SK-N-SH (cell line): ENCODE data around the gene ZBED1. TPM values are rescaled to one million over a fixed set of nuclear protein-coding genes. Genes with fewer than 3 reads are reported as not detected.

ENCODE experiments used
- CTCF ChIA-PET: fragments of 300-600, 350-600 bp; formaldehyde crosslinking; extraction: SDS; loops from one replicate; lab custom pipeline; 2021; lab: Yijun Ruan, JAX
- POLR2A ChIA-PET: fragments of 350-600 bp; sonication (Branson Sonifier 250); formaldehyde crosslinking; extraction: SDS; loops from one replicate; lab custom pipeline; 2020; ENCODE audit warnings: antibody characterized with exemption, inconsistent platforms; lab: Yijun Ruan, JAX
- DNase-seq: peaks from one replicate; pipeline ENCODE4 v3.0.0; 2012
- H2AFZ ChIP-seq: fragments of 200-600 bp; sonication (generic); 2 replicates; pipeline ENCODE4 v1.8.1; 2016; ENCODE audit warnings: antibody characterized with exemption, mild to moderate bottlenecking, low read depth
- H3F3A ChIP-seq: fragments of 200-600 bp; sonication (generic); replicated peaks from 2 replicates; pipeline ENCODE3; 2016; ENCODE audit warnings: antibody characterized with exemption, mild to moderate bottlenecking; ENCODE audit not compliant: insufficient read depth
- H3K27ac ChIP-seq, 2 experiments: fragments of 200-500 bp in 1 of 2; fragments of 200-600 bp in 1 of 2; sonication (Bioruptor generic) in 1 of 2; sonication (generic), shearing (Covaris generic) in 1 of 2; 2 replicates each; pipeline versions ENCODE4 v1.5.1 to v1.6.1; 2014 to 2016; ENCODE audit warnings: low read depth in 2 of 2, inconsistent platforms in 1 of 2, low read length in 1 of 2, mild to moderate bottlenecking in 1 of 2, mixed read lengths in 1 of 2
- H3K27me3 ChIP-seq: fragments of 200-600 bp; sonication (generic), shearing (Covaris generic); 2 replicates; pipeline ENCODE4 v1.6.1; 2016; ENCODE audit warnings: mixed run types; ENCODE audit not compliant: insufficient read depth
- H3K36me3 ChIP-seq, 2 experiments: fragments of 200-500 bp in 1 of 2; fragments of 200-600 bp in 1 of 2; sonication (Bioruptor generic) in 1 of 2; sonication (generic) in 1 of 2; replicated peaks in 1 of 2; 2 replicates each; pipeline versions ENCODE3 to v1.5.1; 2014 to 2016; ENCODE audit warnings: low read length in 1 of 2, mild to moderate bottlenecking in 1 of 2; ENCODE audit not compliant: insufficient read depth in 2 of 2, control insufficient read depth in 1 of 2
- H3K4me1 ChIP-seq, 2 experiments: fragments of 200-500 bp in 1 of 2; fragments of 200-600 bp in 1 of 2; sonication (Bioruptor generic) in 1 of 2; sonication (generic), shearing (Covaris generic) in 1 of 2; 2 replicates each; pipeline versions ENCODE4 v1.5.1 to v1.6.1; 2014 to 2016; ENCODE audit warnings: low read depth in 1 of 2, low read length in 1 of 2, mixed run types in 1 of 2; ENCODE audit not compliant: insufficient read depth in 2 of 2, control insufficient read depth in 1 of 2
- H3K4me2 ChIP-seq: fragments of 200-600 bp; sonication (generic), shearing (Covaris generic); 2 replicates; pipeline ENCODE4 v1.6.1; 2017; ENCODE audit warnings: mixed run types
- H3K4me3 ChIP-seq, 2 experiments: fragments of 200-500 bp in 1 of 2; fragments of 200-600 bp in 1 of 2; sonication (Bioruptor generic) in 1 of 2; sonication (generic), shearing (Covaris generic) in 1 of 2; 2 replicates each; pipeline versions ENCODE4 v1.5.1 to v1.8.1; 2014 to 2016; ENCODE audit warnings: low read depth in 2 of 2, inconsistent platforms in 1 of 2, low read length in 1 of 2, mild to moderate bottlenecking in 1 of 2, mixed read lengths in 1 of 2, moderate library complexity in 1 of 2
- H3K79me2 ChIP-seq: fragments of 200-600 bp; sonication (generic); 2 replicates; pipeline ENCODE4 v1.8.1; 2017; ENCODE audit warnings: mild to moderate bottlenecking; ENCODE audit not compliant: insufficient read depth
- H3K9ac ChIP-seq: fragments of 200-600 bp; sonication (generic); 2 replicates; pipeline ENCODE4 v1.6.1; 2017; ENCODE audit warnings: mixed run types
- H3K9me2 ChIP-seq: fragments of 200-600 bp; sonication (generic); 2 replicates; pipeline ENCODE4 v1.6.1; 2017; ENCODE audit warnings: mixed run types
- H3K9me3 ChIP-seq: fragments of 200-600 bp; sonication (generic); 2 replicates; pipeline ENCODE4 v1.6.1; 2017; ENCODE audit warnings: mixed run types, mild to moderate bottlenecking, moderate library complexity
- H4K20me1 ChIP-seq: fragments of 200-600 bp; sonication (generic); 2 replicates; pipeline ENCODE4 v1.6.1; 2017; ENCODE audit warnings: mild to moderate bottlenecking, mixed run types; ENCODE audit not compliant: insufficient read depth
- CHD2 ChIP-seq: fragments of 150-350 bp; IDR thresholded peaks from 2 replicates; pipeline ENCODE4 v1.6.1; 2018; ENCODE audit warnings: low read length; ENCODE audit not compliant: partially characterized antibody
- ELF1 ChIP-seq: IDR thresholded peaks from 2 replicates; pipeline ENCODE4 v1.4.0; 2012
- FOXM1 ChIP-seq: IDR thresholded peaks from 2 replicates; pipeline ENCODE4 v1.4.0; 2012; ENCODE audit warnings: low read depth, mild to moderate bottlenecking
- GATA2 ChIP-seq: sonication (generic); formaldehyde crosslinking; IDR thresholded peaks from 2 replicates; pipeline ENCODE4 v1.5.0; 2020; ENCODE audit warnings: mild to moderate bottlenecking, missing genetic modification reagents
- MXI1 ChIP-seq: IDR thresholded peaks from 2 replicates; pipeline ENCODE4 v1.6.1; 2012; ENCODE audit warnings: mild to moderate bottlenecking, low read depth, low read length, improper control_type of control experiment
- NFIC ChIP-seq: IDR thresholded peaks from 2 replicates; pipeline ENCODE4 v1.4.0; 2012; ENCODE audit warnings: borderline replicate concordance
- NRF1 ChIP-seq: IDR thresholded peaks from 2 replicates; pipeline ENCODE4 v1.6.1; 2012; ENCODE audit warnings: low read depth, mild to moderate bottlenecking, low read length
- RAD21 ChIP-seq: IDR thresholded peaks from 2 replicates; pipeline ENCODE4 v1.6.1; 2012; ENCODE audit warnings: mild to moderate bottlenecking, low read length
- RFX5 ChIP-seq: IDR thresholded peaks from 2 replicates; pipeline ENCODE4 v1.6.1; 2012; ENCODE audit warnings: mild to moderate bottlenecking, improper control_type of control experiment, low read length
- RXRA ChIP-seq: IDR thresholded peaks from 2 replicates; pipeline ENCODE4 v1.4.0; 2012; ENCODE audit warnings: low read depth, mild to moderate bottlenecking, borderline replicate concordance
- TEAD4 ChIP-seq: IDR thresholded peaks from 2 replicates; pipeline ENCODE4 v1.4.0; 2012; ENCODE audit warnings: mild to moderate bottlenecking, borderline replicate concordance; ENCODE audit not compliant: insufficient read depth
- WGBS: methylation state at CpG from one replicate; pipeline ENCODE4 v1.1.6; 2017; ENCODE audit warnings: low lambda C conversion rate; 5-methylcytosine and 5-hydroxymethylcytosine counted together
- polyA plus RNA-seq, 3 experiments: library from polyadenylated mRNA; depleted of rRNA; stranded (reverse); fragments of >200 nt; gene quantifications; 2 replicates each; pipeline ENCODE4 v1.2.3, GENCODE V29; 2012
- TF ChIP-seq, protein P1 (sequence below): fragments of 200-600 bp; sonication (generic); IDR thresholded peaks from 2 replicates; pipeline ENCODE4 v1.6.1; 2017; ENCODE audit warnings: antibody characterized with exemption, mild to moderate bottlenecking, moderate library complexity
- TF ChIP-seq, protein P2 (sequence below): IDR thresholded peaks from 2 replicates; pipeline ENCODE4 v1.6.1; 2012; ENCODE audit warnings: mild to moderate bottlenecking, low read depth, low read length, moderate library complexity
- TF ChIP-seq, protein P3 (sequence below): IDR thresholded peaks from 2 replicates; pipeline ENCODE4 v1.4.0; 2012; ENCODE audit warnings: low read depth
- TF ChIP-seq, protein P4 (sequence below): IDR thresholded peaks from 2 replicates; pipeline ENCODE4; 2012

The ZBED1 gene
- polyA plus RNA-seq, 1 of the 3 experiments (the other 2 are of a cell fraction), result 16.7 TPM

DNA sequence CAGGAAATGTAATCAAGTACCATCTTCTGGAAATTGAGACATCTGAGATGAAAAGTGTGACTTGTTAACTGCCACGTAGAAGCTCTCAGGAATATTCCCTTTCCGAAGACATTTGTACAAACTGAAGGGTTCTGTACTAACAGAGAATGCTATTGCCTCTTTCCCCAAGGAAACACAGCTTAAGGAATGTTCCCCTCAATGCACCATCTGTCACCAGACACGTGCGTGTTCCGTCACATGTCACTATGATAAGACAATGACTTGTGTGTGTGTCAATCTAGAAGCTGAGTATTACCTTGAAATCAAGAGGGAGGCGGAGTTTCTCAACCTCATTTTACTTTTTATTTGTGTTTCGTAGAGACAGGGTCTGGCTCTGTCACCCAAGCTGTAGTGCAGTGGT is 58.1 kb downstream of the ZBED1 start (continued):
- TF ChIP-seq, protein P1, sequence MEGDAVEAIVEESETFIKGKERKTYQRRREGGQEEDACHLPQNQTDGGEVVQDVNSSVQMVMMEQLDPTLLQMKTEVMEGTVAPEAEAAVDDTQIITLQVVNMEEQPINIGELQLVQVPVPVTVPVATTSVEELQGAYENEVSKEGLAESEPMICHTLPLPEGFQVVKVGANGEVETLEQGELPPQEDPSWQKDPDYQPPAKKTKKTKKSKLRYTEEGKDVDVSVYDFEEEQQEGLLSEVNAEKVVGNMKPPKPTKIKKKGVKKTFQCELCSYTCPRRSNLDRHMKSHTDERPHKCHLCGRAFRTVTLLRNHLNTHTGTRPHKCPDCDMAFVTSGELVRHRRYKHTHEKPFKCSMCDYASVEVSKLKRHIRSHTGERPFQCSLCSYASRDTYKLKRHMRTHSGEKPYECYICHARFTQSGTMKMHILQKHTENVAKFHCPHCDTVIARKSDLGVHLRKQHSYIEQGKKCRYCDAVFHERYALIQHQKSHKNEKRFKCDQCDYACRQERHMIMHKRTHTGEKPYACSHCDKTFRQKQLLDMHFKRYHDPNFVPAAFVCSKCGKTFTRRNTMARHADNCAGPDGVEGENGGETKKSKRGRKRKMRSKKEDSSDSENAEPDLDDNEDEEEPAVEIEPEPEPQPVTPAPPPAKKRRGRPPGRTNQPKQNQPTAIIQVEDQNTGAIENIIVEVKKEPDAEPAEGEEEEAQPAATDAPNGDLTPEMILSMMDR, result no peak
- TF ChIP-seq RXRA (no peak), TEAD4 (no peak), ELF1 (no peak), CHD2 (no peak)
- TF ChIP-seq, protein P2, sequence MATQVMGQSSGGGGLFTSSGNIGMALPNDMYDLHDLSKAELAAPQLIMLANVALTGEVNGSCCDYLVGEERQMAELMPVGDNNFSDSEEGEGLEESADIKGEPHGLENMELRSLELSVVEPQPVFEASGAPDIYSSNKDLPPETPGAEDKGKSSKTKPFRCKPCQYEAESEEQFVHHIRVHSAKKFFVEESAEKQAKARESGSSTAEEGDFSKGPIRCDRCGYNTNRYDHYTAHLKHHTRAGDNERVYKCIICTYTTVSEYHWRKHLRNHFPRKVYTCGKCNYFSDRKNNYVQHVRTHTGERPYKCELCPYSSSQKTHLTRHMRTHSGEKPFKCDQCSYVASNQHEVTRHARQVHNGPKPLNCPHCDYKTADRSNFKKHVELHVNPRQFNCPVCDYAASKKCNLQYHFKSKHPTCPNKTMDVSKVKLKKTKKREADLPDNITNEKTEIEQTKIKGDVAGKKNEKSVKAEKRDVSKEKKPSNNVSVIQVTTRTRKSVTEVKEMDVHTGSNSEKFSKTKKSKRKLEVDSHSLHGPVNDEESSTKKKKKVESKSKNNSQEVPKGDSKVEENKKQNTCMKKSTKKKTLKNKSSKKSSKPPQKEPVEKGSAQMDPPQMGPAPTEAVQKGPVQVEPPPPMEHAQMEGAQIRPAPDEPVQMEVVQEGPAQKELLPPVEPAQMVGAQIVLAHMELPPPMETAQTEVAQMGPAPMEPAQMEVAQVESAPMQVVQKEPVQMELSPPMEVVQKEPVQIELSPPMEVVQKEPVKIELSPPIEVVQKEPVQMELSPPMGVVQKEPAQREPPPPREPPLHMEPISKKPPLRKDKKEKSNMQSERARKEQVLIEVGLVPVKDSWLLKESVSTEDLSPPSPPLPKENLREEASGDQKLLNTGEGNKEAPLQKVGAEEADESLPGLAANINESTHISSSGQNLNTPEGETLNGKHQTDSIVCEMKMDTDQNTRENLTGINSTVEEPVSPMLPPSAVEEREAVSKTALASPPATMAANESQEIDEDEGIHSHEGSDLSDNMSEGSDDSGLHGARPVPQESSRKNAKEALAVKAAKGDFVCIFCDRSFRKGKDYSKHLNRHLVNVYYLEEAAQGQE, result no peak

DNA sequence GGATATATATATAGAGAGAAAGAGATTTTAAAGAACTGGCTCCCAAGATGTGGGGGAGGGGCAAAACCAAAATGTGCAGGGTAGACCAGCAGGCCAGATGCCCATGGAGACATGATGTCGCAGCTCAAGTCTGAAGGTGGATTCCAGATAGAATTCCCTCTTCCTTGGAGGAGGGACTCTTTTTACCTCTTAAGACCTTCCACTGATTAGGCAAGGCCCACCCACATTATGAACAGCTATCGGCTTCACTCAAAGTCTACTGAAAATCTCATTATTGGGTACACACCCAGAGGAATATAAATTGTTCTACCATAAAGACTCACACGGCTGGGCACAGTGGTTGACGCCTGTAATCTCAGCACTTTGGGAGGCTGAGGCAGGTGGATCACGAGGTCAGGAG is 59.3 kb downstream of the ZBED1 start:
- Histone ChIP-seq H3K36me3 (peaks cover 0 to 7% of the 10 kb centered on the region in 2 experiments), H3K27ac (no peak overlapping the region), H3F3A (no peaks in the 10 kb centered on the region), H3K9me2 (no peaks in the 10 kb centered on the region), H3K4me3 (no peak overlapping the region), H3K9me3 (no peaks in the 10 kb centered on the region), H4K20me1 (no peaks in the 10 kb centered on the region), H2AFZ (no peak overlapping the region), H3K4me1 (no peaks in the 10 kb centered on the region), H3K79me2 (peaks cover 20% of the 10 kb centered on the region), H3K4me2 (no peak overlapping the region), H3K9ac (no peak overlapping the region), H3K27me3 (no peaks in the 10 kb centered on the region)
- TF ChIP-seq FOXM1, result no peak
- TF ChIP-seq, protein P3, sequence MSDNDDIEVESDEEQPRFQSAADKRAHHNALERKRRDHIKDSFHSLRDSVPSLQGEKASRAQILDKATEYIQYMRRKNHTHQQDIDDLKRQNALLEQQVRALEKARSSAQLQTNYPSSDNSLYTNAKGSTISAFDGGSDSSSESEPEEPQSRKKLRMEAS, result no peak
- no peak for TF ChIP-seq MXI1
- TF ChIP-seq, protein P4, sequence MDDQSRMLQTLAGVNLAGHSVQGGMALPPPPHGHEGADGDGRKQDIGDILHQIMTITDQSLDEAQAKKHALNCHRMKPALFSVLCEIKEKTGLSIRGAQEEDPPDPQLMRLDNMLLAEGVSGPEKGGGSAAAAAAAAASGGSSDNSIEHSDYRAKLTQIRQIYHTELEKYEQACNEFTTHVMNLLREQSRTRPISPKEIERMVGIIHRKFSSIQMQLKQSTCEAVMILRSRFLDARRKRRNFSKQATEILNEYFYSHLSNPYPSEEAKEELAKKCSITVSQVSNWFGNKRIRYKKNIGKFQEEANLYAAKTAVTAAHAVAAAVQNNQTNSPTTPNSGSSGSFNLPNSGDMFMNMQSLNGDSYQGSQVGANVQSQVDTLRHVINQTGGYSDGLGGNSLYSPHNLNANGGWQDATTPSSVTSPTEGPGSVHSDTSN, result no peak
- TF ChIP-seq ELF1, result no peak
- no peak for TF ChIP-seq RAD21
- TF ChIP-seq, protein P2, result no peak
- TF ChIP-seq RFX5, result no peak
- no peak for TF ChIP-seq GATA2 (CRISPR knock-in tag)
- TF ChIP-seq NFIC, result no peak
- TF ChIP-seq TEAD4, result no peak
- TF ChIP-seq, protein P1, result no peak
- TF ChIP-seq NRF1, result no peak
- ChIA-PET CTCF (no interaction called here), POLR2A (no interaction called here)
- 93% methylated on average over 5 of the region's 5 CpGs for WGBS
- no peak for DNase-seq
